Uterus (tissue), 2 donors: ENCODE measurements around the gene APOC3.

ENCODE experiments used
- CTCF ChIP-seq, 4 experiments: fragments of 200-600 bp in 2 of 4; fragments of 450-650 bp in 2 of 4; sonication (generic) in 2 of 4; IDR thresholded peaks; one replicate each; pipeline ENCODE4 v1.5.1; 2016 to 2019; ENCODE audit warnings: antibody characterized with exemption in 4 of 4, mild to moderate bottlenecking in 2 of 4, moderate library complexity in 1 of 4
- POLR2A ChIP-seq, 2 donors: fragments of 450-650 bp; IDR thresholded peaks; one replicate each; pipeline ENCODE4 v1.6.1; 2016; ENCODE audit warnings: antibody characterized with exemption in 2 of 2, mild to moderate bottlenecking in 1 of 2, moderate library complexity in 1 of 2

DNA sequence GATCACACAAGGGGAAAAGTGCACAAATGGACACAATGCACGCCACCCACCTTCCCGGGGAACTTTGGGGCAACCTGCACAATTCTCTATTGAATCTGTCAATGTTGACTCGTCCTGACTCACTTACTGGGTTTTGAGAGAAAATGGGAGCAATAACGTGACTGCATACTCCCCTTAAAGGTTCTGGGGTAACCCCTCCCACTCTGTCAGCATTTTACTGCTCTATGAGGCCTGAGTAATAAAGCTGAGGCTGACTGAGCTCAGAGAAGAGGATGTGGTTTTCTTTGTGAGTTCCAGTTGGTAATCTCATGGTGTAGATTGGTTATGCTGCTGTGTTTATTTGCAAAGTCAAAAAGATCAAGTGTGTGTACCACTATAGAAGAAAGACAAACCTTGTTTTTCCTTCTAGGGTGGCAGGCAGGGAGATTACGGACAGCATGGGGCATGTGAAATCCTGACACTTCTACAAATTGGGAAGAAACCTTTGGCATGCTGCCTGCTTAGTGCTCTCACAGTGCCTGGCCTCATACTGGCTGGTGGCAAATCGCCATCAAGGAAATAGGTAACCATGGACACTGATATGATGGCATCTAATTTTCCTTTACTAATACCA lies 23.9 kb downstream of the APOC3 start:
- TF ChIP-seq POLR2A (IDR thresholded peaks at IDR 0.05) = no peak
- TF ChIP-seq CTCF (IDR thresholded peaks at IDR 0.05) = no peak
